HCT116 (cell line): ENCODE results near the gene CERS6.

Source experiments
- CEBPB ChIP-seq: IDR thresholded peaks from 2 replicates; pipeline ENCODE4 v1.6.1; 2012; ENCODE audit warnings: low read depth
- EGR1 ChIP-seq: IDR thresholded peaks from 2 replicates; pipeline ENCODE4 v1.6.1; 2012; ENCODE audit warnings: low read depth
- EZH2 ChIP-seq: fragments of 200-600 bp; sonication (generic); IDR thresholded peaks from 2 replicates; pipeline ENCODE4 v1.6.1; 2017; ENCODE audit warnings: antibody characterized with exemption, mixed run types
- JUND ChIP-seq: IDR thresholded peaks from 2 replicates; pipeline ENCODE4 v1.6.1; 2012
- POLR2A ChIP-seq: IDR thresholded peaks from 2 replicates; pipeline ENCODE4 v1.7.0; 2011; ENCODE audit warnings: borderline replicate concordance; ENCODE audit not compliant: insufficient read depth, insufficient read length; ENCODE audit errors: extremely low read depth
- POLR2AphosphoS5 ChIP-seq: IDR thresholded peaks from 2 replicates; pipeline ENCODE4 v1.6.1; 2011; ENCODE audit warnings: mild to moderate bottlenecking, low read depth, low read length, moderate library complexity
- RAD21 ChIP-seq: IDR thresholded peaks from 2 replicates; pipeline ENCODE4 v1.6.1; 2012; ENCODE audit warnings: low read depth, mild to moderate bottlenecking
- SIN3A ChIP-seq: IDR thresholded peaks from 2 replicates; pipeline ENCODE4 v1.6.1; 2012; ENCODE audit warnings: low read depth
- SP1 ChIP-seq: IDR thresholded peaks from 2 replicates; pipeline ENCODE4 v1.6.1; 2012; ENCODE audit warnings: low read depth
- YY1 ChIP-seq: IDR thresholded peaks from 2 replicates; pipeline ENCODE4 v1.6.1; 2011; ENCODE audit warnings: low read length, low read depth, moderate library complexity, mild to moderate bottlenecking; ENCODE audit not compliant: insufficient replicate concordance; ENCODE audit errors: extremely low read depth
- ZNF274 ChIP-seq: fragments of 200-500 bp; sonication (Bioruptor generic); IDR thresholded peaks from 2 replicates; pipeline ENCODE4 v1.6.1; 2014; ENCODE audit warnings: mild to moderate bottlenecking, low read depth, low read length, inconsistent platforms
- TF ChIP-seq, protein P1 (sequence below), 3 experiments: fragments of 200-600 bp in 1 of 3; sonication (generic) in 1 of 3; IDR thresholded peaks in 2 of 3; conservative IDR thresholded peaks in 1 of 3; 2 replicates each; pipeline ENCODE4 v1.5.1; 2012 to 2017; ENCODE audit warnings: low read depth in 2 of 3, low read length in 2 of 3, antibody characterized with exemption in 1 of 3, borderline replicate concordance in 1 of 3, control low read depth in 1 of 3, mild to moderate bottlenecking in 1 of 3, mixed read lengths in 1 of 3, mixed run types in 1 of 3, moderate library complexity in 1 of 3; ENCODE audit not compliant: insufficient read depth in 1 of 3
- TF ChIP-seq, protein P2 (sequence below): IDR thresholded peaks from 2 replicates; pipeline ENCODE4 v1.6.1; 2012; ENCODE audit warnings: low read depth
- TF ChIP-seq, protein P3 (sequence below): IDR thresholded peaks from 2 replicates; pipeline ENCODE4 v1.6.1; 2012

DNA sequence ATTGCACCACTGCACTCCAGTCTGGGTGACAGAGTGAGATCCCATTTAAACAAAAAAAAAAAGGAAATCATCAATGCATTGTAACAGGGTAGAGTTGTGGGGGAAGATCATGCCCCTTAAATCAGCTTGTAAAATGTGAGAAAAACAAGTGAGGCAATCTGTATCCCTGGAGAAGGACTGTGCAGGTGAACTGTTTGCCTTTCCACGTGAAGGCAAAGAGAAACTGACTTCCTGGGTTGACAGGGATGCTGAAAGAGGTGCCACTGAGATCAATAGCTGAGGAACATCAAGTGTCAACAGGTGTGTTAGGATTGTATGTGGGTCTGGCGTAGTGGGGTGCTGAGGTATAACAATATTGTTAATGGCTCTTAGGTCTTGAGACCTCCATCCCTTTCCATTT, 48.3 kb downstream of the CERS6 start:
- TF ChIP-seq, protein P1, sequence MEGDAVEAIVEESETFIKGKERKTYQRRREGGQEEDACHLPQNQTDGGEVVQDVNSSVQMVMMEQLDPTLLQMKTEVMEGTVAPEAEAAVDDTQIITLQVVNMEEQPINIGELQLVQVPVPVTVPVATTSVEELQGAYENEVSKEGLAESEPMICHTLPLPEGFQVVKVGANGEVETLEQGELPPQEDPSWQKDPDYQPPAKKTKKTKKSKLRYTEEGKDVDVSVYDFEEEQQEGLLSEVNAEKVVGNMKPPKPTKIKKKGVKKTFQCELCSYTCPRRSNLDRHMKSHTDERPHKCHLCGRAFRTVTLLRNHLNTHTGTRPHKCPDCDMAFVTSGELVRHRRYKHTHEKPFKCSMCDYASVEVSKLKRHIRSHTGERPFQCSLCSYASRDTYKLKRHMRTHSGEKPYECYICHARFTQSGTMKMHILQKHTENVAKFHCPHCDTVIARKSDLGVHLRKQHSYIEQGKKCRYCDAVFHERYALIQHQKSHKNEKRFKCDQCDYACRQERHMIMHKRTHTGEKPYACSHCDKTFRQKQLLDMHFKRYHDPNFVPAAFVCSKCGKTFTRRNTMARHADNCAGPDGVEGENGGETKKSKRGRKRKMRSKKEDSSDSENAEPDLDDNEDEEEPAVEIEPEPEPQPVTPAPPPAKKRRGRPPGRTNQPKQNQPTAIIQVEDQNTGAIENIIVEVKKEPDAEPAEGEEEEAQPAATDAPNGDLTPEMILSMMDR (IDR thresholded peaks at IDR 0.05 in 2 of 3, conservative IDR thresholded peaks at IDR 0.05 in 1 of 3; ENCODE audit: borderline replicate concordance in 1 of 3, insufficient read depth in 1 of 3, low read depth in 2 of 3, low read length in 2 of 3) = no peak
- TF ChIP-seq RAD21 = no peak
- TF ChIP-seq JUND = no peak
- TF ChIP-seq, protein P2, sequence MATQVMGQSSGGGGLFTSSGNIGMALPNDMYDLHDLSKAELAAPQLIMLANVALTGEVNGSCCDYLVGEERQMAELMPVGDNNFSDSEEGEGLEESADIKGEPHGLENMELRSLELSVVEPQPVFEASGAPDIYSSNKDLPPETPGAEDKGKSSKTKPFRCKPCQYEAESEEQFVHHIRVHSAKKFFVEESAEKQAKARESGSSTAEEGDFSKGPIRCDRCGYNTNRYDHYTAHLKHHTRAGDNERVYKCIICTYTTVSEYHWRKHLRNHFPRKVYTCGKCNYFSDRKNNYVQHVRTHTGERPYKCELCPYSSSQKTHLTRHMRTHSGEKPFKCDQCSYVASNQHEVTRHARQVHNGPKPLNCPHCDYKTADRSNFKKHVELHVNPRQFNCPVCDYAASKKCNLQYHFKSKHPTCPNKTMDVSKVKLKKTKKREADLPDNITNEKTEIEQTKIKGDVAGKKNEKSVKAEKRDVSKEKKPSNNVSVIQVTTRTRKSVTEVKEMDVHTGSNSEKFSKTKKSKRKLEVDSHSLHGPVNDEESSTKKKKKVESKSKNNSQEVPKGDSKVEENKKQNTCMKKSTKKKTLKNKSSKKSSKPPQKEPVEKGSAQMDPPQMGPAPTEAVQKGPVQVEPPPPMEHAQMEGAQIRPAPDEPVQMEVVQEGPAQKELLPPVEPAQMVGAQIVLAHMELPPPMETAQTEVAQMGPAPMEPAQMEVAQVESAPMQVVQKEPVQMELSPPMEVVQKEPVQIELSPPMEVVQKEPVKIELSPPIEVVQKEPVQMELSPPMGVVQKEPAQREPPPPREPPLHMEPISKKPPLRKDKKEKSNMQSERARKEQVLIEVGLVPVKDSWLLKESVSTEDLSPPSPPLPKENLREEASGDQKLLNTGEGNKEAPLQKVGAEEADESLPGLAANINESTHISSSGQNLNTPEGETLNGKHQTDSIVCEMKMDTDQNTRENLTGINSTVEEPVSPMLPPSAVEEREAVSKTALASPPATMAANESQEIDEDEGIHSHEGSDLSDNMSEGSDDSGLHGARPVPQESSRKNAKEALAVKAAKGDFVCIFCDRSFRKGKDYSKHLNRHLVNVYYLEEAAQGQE = no peak
- TF ChIP-seq ZNF274 = no peak
- TF ChIP-seq EGR1 = no peak
- no peak for TF ChIP-seq POLR2A
- TF ChIP-seq YY1 = no peak
- no peak for TF ChIP-seq POLR2AphosphoS5
- TF ChIP-seq CEBPB = no peak
- TF ChIP-seq, protein P3, sequence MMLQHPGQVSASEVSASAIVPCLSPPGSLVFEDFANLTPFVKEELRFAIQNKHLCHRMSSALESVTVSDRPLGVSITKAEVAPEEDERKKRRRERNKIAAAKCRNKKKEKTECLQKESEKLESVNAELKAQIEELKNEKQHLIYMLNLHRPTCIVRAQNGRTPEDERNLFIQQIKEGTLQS = no peak
- TF ChIP-seq EZH2 = no peak
- no peak for TF ChIP-seq SP1
- TF ChIP-seq SIN3A = no peak
